HG03457 (cell line): ENCODE data around the gene HSD3B1.

Experiments used
- ATAC-seq: cut with Tn5 transposase; IDR thresholded peaks from one replicate; pipeline ENCODE4 v1.9.1; 2021; ENCODE audit warnings: moderate number of reproducible peaks; ENCODE audit not compliant: unreplicated experiment

Gene HSD3B1

GRCh38 chr1:119506941-119507340, at the start of gene HSD3B1:
HSD3B1 (plus strand) TSS chr1:119507210; CDS start chr1:119507477, 267 bp downstream.
- ATAC-seq = no peak

GRCh38 chr1:119462964-119463363, 44.0 kb upstream of the HSD3B1 start:
- no peak for ATAC-seq

GRCh38 chr1:119463569-119463968, 43.4 kb upstream of the HSD3B1 start:
- no peak for ATAC-seq

- ATAC-seq = no peak
These were observed 40.6 kb upstream of the HSD3B1 start for GRCh38 chr1:119466445-119466844.

- ATAC-seq = no peak
These were observed 39.8 kb upstream of the HSD3B1 start for GRCh38 chr1:119467219-119467618.

GRCh38 chr1:119467857-119468668, 38.9 kb upstream of the HSD3B1 start:
- ATAC-seq = no peak

- ATAC-seq = no peak
These were observed 37.3 kb upstream of the HSD3B1 start for GRCh38 chr1:119469741-119470140.

- ATAC-seq = no peak
These were observed 36.6 kb upstream of the HSD3B1 start for GRCh38 chr1:119470377-119470776.

GRCh38 chr1:119470958-119471357, 36.1 kb upstream of the HSD3B1 start:
- ATAC-seq = no peak

GRCh38 chr1:119471566-119471965, 35.4 kb upstream of the HSD3B1 start:
- ATAC-seq = no peak

- ATAC-seq = no peak
These were observed 34.8 kb upstream of the HSD3B1 start for GRCh38 chr1:119472080-119472818.

- no peak for ATAC-seq
These were observed 34.2 kb upstream of the HSD3B1 start for GRCh38 chr1:119472819-119473175.

GRCh38 chr1:119475866-119476439, 31.1 kb upstream of the HSD3B1 start:
- ATAC-seq = no peak

GRCh38 chr1:119477710-119478109, 29.3 kb upstream of the HSD3B1 start:
- ATAC-seq = no peak

- no peak for ATAC-seq
These were observed 26.8 kb upstream of the HSD3B1 start for GRCh38 chr1:119480175-119480574.

GRCh38 chr1:119481951-119482350, 25.1 kb upstream of the HSD3B1 start:
- ATAC-seq = no peak

GRCh38 chr1:119482517-119483425, 24.2 kb upstream of the HSD3B1 start:
- ATAC-seq = no peak

GRCh38 chr1:119483441-119484200, 23.4 kb upstream of the HSD3B1 start:
- ATAC-seq = no peak

GRCh38 chr1:119485201-119485600, 21.8 kb upstream of the HSD3B1 start:
- no peak for ATAC-seq

- ATAC-seq = no peak
These were observed 18.8 kb upstream of the HSD3B1 start for GRCh38 chr1:119488216-119488615.
